Lower leg skin (tissue), 3 donors: ENCODE data around the gene NCOR1.

Experiments
- CTCF ChIP-seq, 3 donors: fragments of 450-650 bp; IDR thresholded peaks; one replicate each; pipeline ENCODE4 v1.5.1; 2016; ENCODE audit warnings: antibody characterized with exemption in 3 of 3, mild to moderate bottlenecking in 3 of 3, moderate library complexity in 2 of 3
- POLR2A ChIP-seq, 2 donors: fragments of 450-650 bp; IDR thresholded peaks; one replicate each; pipeline ENCODE4 v1.6.1; 2016 to 2017; ENCODE audit warnings: antibody characterized with exemption in 2 of 2, mild to moderate bottlenecking in 1 of 2, moderate library complexity in 1 of 2

GRCh38 chr17:16217002-16217635 is 1.8 kb upstream of the NCOR1 start, which contains the start of gene PIGL:
- no peak for TF ChIP-seq CTCF (IDR thresholded peaks at IDR 0.05)
- TF ChIP-seq POLR2A (IDR thresholded peaks at IDR 0.05), result peak in 1 of 2 donors; percentile 17
